ENCODE results near the gene OR6V1. TPM values are rescaled to one million over a fixed set of nuclear protein-coding genes. Genes with fewer than 3 reads are reported as not detected.

The OR6V1 gene, protein sequence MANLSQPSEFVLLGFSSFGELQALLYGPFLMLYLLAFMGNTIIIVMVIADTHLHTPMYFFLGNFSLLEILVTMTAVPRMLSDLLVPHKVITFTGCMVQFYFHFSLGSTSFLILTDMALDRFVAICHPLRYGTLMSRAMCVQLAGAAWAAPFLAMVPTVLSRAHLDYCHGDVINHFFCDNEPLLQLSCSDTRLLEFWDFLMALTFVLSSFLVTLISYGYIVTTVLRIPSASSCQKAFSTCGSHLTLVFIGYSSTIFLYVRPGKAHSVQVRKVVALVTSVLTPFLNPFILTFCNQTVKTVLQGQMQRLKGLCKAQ
- not detected in 3 replicates for total RNA-seq (2021)
- Bru-seq, nascent RNA, result not detected
- long read RNA-seq, experiment 1, result 0 reads
- long read RNA-seq, experiment 2, result 0 reads
- long read RNA-seq, experiment 3, result 0 reads

DNA sequence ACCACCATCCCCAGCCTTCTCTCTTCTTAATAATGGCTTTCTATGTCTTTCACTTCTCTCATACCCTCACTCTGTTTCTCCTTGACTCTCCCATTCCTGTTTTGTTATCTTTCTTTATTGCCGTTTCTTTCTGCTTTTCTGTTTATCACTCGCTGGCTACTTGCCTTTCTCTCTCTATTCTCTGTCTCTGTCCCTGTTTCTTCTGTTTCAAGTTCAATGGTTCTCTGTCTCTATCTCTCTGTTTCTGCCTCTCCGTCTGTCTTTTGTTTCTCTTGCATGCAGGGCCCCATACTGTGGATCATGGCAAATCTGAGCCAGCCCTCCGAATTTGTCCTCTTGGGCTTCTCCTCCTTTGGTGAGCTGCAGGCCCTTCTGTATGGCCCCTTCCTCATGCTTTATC, at the start of gene OR6V1:
Gene OR6V1 (plus strand): TSS at position 301 of the 400 bp plus-strand sequence. CDS start 0 bp downstream, at position 301.
- no peak for DNase-seq (ENCODE audit: low spot score)
- H3K27ac Mint-ChIP-seq, result no peak within 1 kb of the TSS
- CTCF ChIA-PET, result interaction anchor here (1.2 kb wide), 1 partner anchor 163 kb away, joined by 3 read pairs; no protein-coding TSS in a partner anchor
- H3K4me3 Mint-ChIP-seq, result no peak within 1 kb of the TSS
- no peak for ATAC-seq
- POLR2A ChIA-PET, result no interaction called here
- TF ChIP-seq ESRRA (CRISPR knock-in tag; IDR thresholded peaks at IDR 0.05; ENCODE audit: borderline replicate concordance), result no peak
- no peak for TF ChIP-seq NR2C2 (CRISPR knock-in tag; IDR thresholded peaks at IDR 0.05)
- TF ChIP-seq, protein P1, sequence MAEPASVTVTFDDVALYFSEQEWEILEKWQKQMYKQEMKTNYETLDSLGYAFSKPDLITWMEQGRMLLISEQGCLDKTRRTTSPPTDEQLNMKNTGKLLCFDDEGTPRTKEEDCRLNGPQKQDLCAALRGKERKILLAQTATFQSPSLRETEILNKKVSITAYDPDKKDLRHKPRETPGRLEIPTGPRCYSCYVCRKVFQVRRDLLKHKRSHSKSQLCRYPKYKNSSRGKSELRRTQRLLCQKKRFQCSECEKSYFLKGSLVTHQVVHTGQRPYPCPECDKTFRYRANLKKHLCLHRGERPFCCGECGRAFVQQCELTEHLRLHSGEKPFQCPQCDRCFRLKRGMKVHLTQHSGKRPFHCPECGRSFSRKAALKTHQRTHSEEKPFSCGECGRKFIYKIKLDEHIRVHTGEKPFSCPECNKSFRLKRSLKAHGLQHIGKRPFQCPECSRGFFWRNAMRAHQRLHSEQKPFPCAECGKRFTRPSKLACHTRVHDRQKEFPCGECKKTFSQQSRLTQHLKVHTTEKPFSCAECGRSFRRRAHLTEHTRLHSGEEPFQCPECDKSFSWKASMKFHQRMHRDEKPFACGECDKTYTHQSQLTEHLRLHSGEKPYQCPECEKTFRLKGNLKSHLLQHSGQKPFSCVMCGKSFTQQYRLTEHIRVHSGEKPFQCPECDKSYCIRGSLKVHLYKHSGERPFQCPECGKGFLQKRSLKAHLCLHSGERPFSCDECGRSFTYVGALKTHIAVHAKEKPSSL (CRISPR knock-in tag; conservative IDR thresholded peaks at IDR 0.05), result no peak
- no peak for TF ChIP-seq MYBL2 (CRISPR knock-in tag; IDR thresholded peaks at IDR 0.05)
- no peak for TF ChIP-seq NR3C1 (CRISPR knock-in tag; conservative IDR thresholded peaks at IDR 0.05; ENCODE audit: low read depth)
- TF ChIP-seq, protein P2, sequence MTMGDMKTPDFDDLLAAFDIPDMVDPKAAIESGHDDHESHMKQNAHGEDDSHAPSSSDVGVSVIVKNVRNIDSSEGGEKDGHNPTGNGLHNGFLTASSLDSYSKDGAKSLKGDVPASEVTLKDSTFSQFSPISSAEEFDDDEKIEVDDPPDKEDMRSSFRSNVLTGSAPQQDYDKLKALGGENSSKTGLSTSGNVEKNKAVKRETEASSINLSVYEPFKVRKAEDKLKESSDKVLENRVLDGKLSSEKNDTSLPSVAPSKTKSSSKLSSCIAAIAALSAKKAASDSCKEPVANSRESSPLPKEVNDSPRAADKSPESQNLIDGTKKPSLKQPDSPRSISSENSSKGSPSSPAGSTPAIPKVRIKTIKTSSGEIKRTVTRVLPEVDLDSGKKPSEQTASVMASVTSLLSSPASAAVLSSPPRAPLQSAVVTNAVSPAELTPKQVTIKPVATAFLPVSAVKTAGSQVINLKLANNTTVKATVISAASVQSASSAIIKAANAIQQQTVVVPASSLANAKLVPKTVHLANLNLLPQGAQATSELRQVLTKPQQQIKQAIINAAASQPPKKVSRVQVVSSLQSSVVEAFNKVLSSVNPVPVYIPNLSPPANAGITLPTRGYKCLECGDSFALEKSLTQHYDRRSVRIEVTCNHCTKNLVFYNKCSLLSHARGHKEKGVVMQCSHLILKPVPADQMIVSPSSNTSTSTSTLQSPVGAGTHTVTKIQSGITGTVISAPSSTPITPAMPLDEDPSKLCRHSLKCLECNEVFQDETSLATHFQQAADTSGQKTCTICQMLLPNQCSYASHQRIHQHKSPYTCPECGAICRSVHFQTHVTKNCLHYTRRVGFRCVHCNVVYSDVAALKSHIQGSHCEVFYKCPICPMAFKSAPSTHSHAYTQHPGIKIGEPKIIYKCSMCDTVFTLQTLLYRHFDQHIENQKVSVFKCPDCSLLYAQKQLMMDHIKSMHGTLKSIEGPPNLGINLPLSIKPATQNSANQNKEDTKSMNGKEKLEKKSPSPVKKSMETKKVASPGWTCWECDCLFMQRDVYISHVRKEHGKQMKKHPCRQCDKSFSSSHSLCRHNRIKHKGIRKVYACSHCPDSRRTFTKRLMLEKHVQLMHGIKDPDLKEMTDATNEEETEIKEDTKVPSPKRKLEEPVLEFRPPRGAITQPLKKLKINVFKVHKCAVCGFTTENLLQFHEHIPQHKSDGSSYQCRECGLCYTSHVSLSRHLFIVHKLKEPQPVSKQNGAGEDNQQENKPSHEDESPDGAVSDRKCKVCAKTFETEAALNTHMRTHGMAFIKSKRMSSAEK (CRISPR knock-in tag; IDR thresholded peaks at IDR 0.05; ENCODE audit: borderline replicate concordance), result no peak
- TF ChIP-seq, protein P3, sequence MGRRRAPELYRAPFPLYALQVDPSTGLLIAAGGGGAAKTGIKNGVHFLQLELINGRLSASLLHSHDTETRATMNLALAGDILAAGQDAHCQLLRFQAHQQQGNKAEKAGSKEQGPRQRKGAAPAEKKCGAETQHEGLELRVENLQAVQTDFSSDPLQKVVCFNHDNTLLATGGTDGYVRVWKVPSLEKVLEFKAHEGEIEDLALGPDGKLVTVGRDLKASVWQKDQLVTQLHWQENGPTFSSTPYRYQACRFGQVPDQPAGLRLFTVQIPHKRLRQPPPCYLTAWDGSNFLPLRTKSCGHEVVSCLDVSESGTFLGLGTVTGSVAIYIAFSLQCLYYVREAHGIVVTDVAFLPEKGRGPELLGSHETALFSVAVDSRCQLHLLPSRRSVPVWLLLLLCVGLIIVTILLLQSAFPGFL (CRISPR knock-in tag; IDR thresholded peaks at IDR 0.05; ENCODE audit: borderline replicate concordance), result no peak
- no peak for TF ChIP-seq NFE2L1 (CRISPR knock-in tag; IDR thresholded peaks at IDR 0.05)
- no peaks in the 10 kb centered on the region for H3K4me1 Mint-ChIP-seq
- H3K36me3 Mint-ChIP-seq, result no peaks in the 10 kb centered on the region
- H3K27me3 Mint-ChIP-seq (ENCODE audit: low read depth), result no peaks in the 10 kb centered on the region; the same call in 1 of the 2 replicates
- peaks cover 5% of the 10 kb centered on the region for H3K9me3 Mint-ChIP-seq

DNA sequence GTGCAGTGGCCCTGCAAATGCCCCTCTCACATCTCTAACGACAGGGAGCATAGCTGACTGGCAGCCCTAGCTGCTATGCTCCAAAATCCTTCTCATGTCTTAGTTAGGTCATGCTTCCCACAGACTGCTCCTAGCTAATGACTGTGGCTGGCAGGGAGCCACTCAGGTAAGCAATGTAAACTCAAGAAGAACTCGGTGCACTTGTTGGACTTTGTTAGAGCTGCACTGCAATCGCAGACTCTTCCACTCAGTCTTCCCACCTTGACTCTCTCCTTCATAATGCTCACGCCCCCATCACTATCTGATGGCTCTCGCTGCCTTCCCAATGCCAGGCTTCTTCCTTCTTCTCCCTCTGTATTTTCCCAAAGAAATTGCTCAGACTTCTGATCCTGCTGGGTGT, 49.2 kb upstream of the OR6V1 start:
- ChIA-PET CTCF (interaction anchor here (0.6 to 18.8 kb wide), 21 partner anchors 14 to 445 kb away, joined by 3 to 346 read pairs (median 5); partner anchors contain the start of genes EPHB6, KEL, TRPV5 and TRPV6), POLR2A (no interaction called here)
- H3K36me3 Mint-ChIP-seq, result 0 out of 2 replicates have a peak, but pooled peaks cover 4% of the 10 kb centered on the region
- TF ChIP-seq, protein P4, sequence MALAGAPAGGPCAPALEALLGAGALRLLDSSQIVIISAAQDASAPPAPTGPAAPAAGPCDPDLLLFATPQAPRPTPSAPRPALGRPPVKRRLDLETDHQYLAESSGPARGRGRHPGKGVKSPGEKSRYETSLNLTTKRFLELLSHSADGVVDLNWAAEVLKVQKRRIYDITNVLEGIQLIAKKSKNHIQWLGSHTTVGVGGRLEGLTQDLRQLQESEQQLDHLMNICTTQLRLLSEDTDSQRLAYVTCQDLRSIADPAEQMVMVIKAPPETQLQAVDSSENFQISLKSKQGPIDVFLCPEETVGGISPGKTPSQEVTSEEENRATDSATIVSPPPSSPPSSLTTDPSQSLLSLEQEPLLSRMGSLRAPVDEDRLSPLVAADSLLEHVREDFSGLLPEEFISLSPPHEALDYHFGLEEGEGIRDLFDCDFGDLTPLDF (CRISPR knock-in tag; IDR thresholded peaks at IDR 0.05), result no peak
- TF ChIP-seq CREB1 (CRISPR knock-in tag; IDR thresholded peaks at IDR 0.05), result no peak
- no peak for TF ChIP-seq NFYB (CRISPR knock-in tag; conservative IDR thresholded peaks at IDR 0.05; ENCODE audit: low read depth)
- no peak for TF ChIP-seq ZNF423 (CRISPR knock-in tag; IDR thresholded peaks at IDR 0.05)
- no peak for TF ChIP-seq SMAD4 (CRISPR knock-in tag; IDR thresholded peaks at IDR 0.05)
- TF ChIP-seq FOXJ3 (CRISPR knock-in tag; IDR thresholded peaks at IDR 0.05; ENCODE audit: borderline replicate concordance), result no peak
- no peak for TF ChIP-seq CREM (CRISPR knock-in tag; IDR thresholded peaks at IDR 0.05)
- no peak for DNase-seq (ENCODE audit: low spot score)
- H3K4me3 Mint-ChIP-seq, result no peak overlapping the region
- peaks cover 9% of the 10 kb centered on the region; the same call in 1 of the 2 replicates for H3K9me3 Mint-ChIP-seq
- peaks cover 11% of the 10 kb centered on the region for H3K27me3 Mint-ChIP-seq (ENCODE audit: low read depth)
- ATAC-seq, result no peak
- no peak overlapping the region for H3K27ac Mint-ChIP-seq
- peaks cover 4% of the 10 kb centered on the region for H3K4me1 Mint-ChIP-seq
